Fibroblast of villous mesenchyme (primary cell): ENCODE measurements around the gene GRIN2D. TPM values are rescaled to one million over a fixed set of nuclear protein-coding genes. Genes with fewer than 3 reads are reported as not detected.
"Not testable (repeated sequence)": the region's sequence is repeated elsewhere in the genome, so short reads cannot be mapped to it uniquely, and the experiment has no call there.

ENCODE experiments used
- DNase-seq: peaks from one replicate; pipeline ENCODE4 v3.0.0-alpha.2; 2010; ENCODE audit warnings: low read depth
- H3K4me3 ChIP-seq: 2 replicates; pipeline ENCODE4 v1.5.1; 2011; ENCODE audit warnings: low read depth, mild to moderate bottlenecking, low read length
- total RNA-seq: library from RNA; depleted of rRNA; stranded (reverse); fragments of >200 nt; gene quantifications from 2 replicates; pipeline ENCODE4 v1.2.3, GENCODE V29; 2012
- TF ChIP-seq, protein P1 (sequence below): IDR thresholded peaks from 2 replicates; pipeline ENCODE4 v1.5.1; 2012; ENCODE audit warnings: low read depth, mild to moderate bottlenecking, low read length; ENCODE audit not compliant: insufficient read depth

The GRIN2D gene
- total RNA-seq, 1 donor: 0.86 TPM

DNA sequence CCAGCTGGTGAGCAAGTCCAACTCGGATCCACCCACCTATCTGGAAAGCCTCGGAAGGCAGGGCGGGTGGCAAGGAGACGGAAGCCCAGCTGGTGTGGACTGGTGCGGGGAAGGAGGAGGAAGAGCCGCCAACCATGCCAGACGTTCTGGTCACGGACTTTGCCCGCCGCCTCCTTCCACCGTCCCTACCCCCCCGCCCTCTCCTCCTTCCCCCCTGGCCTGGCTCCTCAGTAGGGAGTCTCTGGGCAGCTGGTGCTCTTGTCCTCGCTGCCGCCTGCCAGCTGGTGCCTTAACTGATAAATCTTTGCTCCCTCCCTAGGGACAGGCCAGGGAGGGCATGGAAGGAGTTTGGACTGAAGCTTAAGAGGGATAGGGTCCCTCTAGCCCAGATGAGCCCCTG lies 24.5 kb upstream of the GRIN2D start:
- no peak overlapping the region for H3K4me3 ChIP-seq
- TF ChIP-seq, protein P1, sequence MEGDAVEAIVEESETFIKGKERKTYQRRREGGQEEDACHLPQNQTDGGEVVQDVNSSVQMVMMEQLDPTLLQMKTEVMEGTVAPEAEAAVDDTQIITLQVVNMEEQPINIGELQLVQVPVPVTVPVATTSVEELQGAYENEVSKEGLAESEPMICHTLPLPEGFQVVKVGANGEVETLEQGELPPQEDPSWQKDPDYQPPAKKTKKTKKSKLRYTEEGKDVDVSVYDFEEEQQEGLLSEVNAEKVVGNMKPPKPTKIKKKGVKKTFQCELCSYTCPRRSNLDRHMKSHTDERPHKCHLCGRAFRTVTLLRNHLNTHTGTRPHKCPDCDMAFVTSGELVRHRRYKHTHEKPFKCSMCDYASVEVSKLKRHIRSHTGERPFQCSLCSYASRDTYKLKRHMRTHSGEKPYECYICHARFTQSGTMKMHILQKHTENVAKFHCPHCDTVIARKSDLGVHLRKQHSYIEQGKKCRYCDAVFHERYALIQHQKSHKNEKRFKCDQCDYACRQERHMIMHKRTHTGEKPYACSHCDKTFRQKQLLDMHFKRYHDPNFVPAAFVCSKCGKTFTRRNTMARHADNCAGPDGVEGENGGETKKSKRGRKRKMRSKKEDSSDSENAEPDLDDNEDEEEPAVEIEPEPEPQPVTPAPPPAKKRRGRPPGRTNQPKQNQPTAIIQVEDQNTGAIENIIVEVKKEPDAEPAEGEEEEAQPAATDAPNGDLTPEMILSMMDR: no peak
- no peak for DNase-seq

DNA sequence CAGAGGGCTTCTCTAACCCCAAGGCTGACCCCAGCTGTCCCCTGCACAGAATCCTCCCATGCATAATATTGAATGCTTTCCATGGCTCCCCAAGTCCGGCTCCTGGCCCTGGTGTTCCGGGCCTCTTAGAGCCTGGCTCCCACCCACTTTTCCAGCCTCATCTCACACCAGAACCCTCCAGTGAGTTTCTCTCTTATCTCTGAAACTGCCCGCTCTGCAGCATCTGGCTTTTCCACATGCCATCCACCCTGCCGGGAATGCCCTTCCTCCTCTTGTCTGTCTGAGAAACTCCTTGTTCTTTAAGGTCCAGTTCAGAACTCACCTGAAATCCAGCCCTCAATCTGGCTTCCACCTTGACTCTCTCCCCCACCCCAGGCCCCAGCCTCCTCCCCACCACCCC lies 22.5 kb upstream of the GRIN2D start:
- no peak overlapping the region for H3K4me3 ChIP-seq
- DNase-seq: no peak
- TF ChIP-seq, protein P1: no peak

DNA sequence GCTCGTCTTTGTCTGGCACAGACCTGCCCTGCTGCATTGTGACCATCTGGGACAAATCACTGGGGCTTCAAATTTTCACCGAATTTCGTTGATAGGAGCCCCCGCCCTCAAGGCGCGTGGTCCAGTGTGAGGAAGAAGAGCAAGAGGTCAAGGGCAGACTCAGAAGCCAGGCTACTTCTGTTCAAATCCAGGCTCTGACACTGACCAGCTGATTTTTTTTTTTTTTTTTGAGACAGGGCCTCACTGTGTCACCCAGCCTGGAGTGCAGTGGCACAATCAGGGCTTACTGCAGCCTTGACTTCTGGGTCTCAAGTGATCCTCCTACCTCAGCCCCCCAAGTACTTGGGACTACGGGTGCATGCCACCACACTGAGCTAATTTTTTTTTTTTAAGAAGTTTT lies 22.1 kb upstream of the GRIN2D start:
- TF ChIP-seq, protein P1: no peak
- DNase-seq: no peak
- H3K4me3 ChIP-seq: no peak overlapping the region

DNA sequence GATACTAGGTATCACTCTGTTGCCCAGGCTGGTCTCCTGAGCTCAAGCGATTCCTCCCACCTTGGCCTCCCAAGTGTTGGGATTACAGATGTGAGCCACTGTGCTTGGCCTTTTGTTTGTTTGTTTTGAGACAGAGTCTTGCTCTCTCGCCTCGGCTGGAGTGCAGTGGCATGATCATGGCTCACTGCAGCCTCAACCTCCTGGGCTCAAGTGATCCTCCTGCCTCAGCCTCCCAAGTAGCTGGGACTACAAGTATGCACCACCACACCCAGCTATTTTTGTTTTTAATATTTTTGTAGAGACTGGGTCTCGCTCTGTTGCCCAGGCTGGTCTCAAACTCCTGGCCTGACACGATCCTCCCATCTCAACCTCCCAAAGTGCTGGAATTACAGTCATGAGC lies 21.7 kb upstream of the GRIN2D start:
- not testable (repeated sequence) for DNase-seq

DNA sequence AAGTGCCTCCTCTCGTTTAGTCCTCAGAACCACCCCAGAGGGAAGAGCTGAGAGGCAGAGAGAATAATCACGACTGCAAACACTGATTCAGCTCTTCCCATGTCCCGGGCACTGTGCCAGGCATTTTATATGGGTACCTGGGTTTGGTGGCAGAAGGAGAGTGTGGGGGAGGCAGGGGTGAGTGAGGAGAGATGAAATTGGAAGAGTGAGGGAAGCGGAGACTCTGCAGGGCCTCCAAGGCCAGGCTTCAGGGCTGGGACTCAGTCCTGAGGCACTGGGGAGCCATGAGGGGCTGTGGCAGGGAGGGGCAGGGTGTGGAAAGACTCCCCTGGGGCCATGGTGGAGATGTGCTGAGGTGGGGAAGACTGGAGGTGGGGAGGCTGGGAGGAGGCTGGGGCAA lies 20.6 kb upstream of the GRIN2D start:
- no peak overlapping the region for H3K4me3 ChIP-seq
- no peak for DNase-seq
- TF ChIP-seq, protein P1: no peak

More for the DNA sequence above, 21.7 kb upstream of the GRIN2D start:
- not testable (repeated sequence) for H3K4me3 ChIP-seq

DNA sequence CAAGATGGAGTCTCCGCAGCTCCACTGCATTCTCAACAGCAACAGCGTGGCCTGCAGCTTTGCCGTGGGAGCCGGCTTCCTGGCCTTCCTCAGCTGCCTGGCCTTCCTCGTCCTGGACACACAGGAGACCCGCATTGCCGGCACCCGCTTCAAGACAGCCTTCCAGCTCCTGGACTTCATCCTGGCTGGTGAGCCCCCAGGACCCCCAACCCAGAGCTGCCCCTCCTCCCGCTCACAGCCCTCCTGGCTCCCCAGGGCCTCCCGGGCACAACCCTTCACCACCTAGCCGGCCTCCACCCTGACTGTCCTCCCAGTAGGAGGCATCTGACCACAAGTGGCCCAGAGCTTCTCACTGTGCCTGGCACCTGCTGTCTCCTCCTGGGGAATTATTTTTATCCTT lies 19.9 kb upstream of the GRIN2D start:
- TF ChIP-seq, protein P1: no peak
- no peak overlapping the region for H3K4me3 ChIP-seq
- DNase-seq: no peak

DNA sequence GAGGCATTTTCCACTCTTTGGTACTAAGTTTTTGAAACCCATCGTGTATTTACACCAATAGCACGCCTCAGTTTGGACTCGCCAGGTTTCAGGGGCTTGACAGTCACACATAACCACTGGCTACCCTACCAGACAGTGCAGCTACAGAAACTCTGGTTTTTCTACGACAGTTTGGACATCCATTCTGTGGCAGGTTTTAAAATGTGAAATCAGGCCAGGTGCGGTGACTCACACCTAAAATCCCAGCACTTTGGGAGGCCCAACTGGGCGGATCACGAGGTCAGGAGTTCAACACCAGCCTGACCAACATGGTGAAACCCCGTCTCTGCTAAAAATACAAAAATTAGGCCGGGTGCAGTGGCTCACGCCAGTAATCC lies 15.3 kb upstream of the GRIN2D start:
- DNase-seq: no peak
- no peak overlapping the region for H3K4me3 ChIP-seq
- TF ChIP-seq, protein P1: no peak
